ENCODE data around the gene FARS2.

- TF ChIP-seq REST (IDR thresholded peaks at IDR 0.05; ENCODE audit: borderline replicate concordance) (no peak), EZH2 (IDR thresholded peaks at IDR 0.05; ENCODE audit: borderline replicate concordance, insufficient read depth, low read length, poor library complexity, severe bottlenecking) (no peak), TAF1 (IDR thresholded peaks at IDR 0.05; ENCODE audit: low read depth) (no peak)
- TF ChIP-seq, protein P1, sequence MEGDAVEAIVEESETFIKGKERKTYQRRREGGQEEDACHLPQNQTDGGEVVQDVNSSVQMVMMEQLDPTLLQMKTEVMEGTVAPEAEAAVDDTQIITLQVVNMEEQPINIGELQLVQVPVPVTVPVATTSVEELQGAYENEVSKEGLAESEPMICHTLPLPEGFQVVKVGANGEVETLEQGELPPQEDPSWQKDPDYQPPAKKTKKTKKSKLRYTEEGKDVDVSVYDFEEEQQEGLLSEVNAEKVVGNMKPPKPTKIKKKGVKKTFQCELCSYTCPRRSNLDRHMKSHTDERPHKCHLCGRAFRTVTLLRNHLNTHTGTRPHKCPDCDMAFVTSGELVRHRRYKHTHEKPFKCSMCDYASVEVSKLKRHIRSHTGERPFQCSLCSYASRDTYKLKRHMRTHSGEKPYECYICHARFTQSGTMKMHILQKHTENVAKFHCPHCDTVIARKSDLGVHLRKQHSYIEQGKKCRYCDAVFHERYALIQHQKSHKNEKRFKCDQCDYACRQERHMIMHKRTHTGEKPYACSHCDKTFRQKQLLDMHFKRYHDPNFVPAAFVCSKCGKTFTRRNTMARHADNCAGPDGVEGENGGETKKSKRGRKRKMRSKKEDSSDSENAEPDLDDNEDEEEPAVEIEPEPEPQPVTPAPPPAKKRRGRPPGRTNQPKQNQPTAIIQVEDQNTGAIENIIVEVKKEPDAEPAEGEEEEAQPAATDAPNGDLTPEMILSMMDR (IDR thresholded peaks at IDR 0.05; ENCODE audit: poor library complexity, severe bottlenecking), result no peak
Observed at GRCh38 chr6:5492356-5492755, 231.0 kb downstream of the FARS2 start.
